Measurements from ENCODE around the gene GALNT9. TPM values are rescaled to one million over a fixed set of nuclear protein-coding genes. Genes with fewer than 3 reads are reported as not detected.

Gene GALNT9
- total RNA-seq, 1 donor from 2014 or later: 0.08 TPM

GRCh38 chr12:132161796-132162507 is 167.4 kb downstream of the GALNT9 start:
- no peak for DNase-seq (ENCODE audit: low read depth)

DNA sequence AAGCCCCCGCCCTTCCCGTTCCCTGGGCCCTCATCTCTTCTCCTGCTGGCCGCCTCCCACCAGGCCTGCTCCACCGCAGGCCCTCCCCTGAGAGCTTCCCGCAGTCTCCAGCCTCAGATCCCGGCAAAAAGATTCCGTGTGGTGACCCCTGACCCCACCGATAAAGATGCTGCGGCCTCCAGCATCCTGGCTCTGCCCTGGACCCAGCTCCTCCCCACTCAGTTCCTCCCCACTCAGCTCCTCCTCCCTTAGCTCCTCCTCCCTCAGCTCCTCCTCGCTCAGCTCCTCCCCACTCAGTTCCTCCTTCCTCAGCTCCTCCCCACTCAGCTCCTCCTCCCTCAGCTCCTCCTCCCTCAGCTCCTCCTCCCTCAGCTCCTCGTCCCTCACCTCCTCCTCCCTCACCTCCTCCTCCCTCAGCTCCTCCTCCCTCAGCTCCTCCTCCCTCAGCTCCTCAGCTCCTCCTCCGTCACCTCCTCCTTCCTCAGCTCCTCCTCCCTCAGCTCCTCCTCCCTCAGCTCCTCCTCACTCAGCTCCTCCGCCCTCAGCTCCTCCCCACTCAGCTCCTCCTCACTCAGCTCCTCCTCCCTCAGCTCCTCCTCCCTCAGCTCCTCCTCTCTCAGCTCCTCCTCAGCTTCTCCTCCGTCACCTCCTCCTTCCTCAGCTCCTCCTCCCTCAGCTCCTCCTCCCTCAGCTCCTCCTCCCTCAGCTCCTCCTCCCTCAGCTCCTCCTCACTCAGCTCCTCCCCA is 168.2 kb downstream of the GALNT9 start:
- DNase-seq (ENCODE audit: low read depth): no peak

DNA sequence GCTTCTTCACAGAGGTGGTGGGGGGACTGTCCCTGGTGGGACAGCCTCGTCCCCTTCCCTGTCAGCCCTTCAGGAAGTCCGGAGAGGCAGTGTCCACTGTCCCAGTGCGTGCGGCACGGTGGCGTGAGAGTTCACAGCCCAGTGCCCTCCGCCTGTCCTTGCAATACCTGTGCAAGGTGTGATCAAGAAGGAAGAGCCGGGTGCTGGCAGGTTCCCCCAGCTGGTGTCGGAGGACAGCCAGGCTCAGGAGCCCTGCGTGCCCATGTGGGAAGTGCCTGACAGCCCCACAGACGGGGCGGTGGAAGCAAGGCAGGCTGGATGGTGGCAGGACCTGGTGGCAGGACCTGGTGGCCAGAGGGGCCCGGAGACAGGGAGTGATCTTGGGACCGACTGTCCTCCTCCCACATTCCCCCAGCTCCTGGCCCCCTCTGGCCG is 168.8 kb downstream of the GALNT9 start:
- DNase-seq (ENCODE audit: low read depth): no peak

DNA sequence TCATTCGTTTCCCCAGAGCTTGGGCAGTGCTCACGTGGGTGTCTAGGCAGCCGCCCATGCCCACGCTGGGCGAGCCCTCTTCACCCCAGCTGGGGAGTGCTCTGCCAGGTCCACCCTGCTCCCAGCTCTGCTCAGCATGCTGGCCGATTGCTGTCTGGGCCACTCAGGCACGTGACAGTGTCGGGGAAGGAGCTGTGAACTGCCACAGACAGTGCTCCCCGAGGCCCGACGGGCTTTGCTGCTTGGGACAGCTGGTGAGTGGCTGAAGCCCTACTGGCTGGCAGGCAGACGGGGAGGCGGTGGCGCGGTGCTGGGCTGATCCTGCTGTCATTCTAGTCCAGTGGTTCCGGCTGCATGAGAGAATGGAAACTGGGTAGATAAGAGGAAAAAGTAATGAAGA is 169.4 kb downstream of the GALNT9 start:
- DNase-seq (ENCODE audit: low read depth): peak; percentile 28

DNA sequence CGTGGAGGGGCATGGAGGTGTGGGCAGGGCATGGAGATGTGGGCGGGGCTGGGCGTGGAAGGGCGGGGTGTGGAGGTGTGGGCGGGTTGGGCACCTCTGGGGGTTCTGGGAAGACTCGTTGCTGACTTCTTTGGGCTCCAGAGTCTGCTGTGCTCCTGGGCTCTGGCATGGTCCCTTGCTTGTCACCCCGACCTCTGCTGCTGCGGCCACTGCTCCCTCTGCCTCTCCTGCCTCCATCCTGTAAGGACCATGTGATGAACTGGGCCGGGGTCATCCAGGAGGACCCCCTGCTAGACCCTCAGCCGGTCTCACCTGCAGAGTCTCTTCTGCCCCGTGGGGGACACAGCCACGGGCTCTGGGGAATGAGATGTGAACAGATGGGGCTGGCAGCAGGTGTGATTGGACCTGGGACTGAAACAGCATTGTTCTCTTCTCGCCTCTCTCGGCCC is 169.8 kb downstream of the GALNT9 start:
- no peak for DNase-seq (ENCODE audit: low read depth)

- no peak for DNase-seq (ENCODE audit: low read depth)
Observed at GRCh38 chr12:132158677-132159554, 170.5 kb downstream of the GALNT9 start.

DNA sequence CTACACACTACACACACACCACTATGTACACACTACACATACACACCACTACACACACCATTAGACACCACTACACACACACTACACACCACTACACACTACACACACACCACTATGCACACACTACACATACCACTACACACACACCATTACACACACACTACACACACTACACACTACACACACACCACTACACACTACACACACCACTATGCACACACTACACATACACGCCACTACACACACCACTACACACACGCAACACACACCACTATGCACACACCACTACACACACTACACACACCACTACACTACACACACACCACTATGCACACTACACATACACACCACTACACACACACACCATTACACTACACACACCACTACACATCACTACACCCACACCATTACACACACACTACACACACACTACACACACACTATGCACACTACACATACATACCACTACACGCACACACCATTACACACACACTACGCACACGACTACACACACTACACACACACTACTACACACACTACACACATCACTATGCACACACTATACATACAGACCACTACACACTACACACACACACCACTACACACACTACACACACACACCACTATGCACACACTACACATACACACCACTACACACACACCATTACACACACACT is 171.5 kb downstream of the GALNT9 start:
- DNase-seq (ENCODE audit: low read depth): no peak

DNA sequence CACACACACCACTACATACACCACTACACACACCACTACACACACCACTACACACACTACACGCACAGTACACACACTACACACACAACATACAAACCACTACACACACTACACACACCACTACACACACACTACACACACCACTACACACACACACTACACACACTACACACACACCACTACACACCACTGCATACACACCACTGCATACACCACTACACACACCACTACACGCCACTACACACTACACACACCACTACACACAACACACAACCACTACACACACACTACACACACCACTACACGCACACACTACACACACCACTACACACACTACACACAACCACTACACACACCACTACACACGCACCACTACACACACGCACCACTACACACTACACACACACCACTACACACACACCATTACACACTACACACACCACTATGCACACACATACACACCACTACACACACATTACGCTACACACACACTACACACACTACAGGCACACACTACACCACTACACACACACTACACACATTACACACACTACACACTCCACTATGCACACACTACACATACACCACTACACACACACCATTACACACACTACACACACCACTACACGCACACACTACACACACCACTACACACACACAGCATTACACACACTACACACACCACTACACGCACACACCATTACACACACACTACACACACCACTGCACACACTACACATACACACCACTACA is 172.6 kb downstream of the GALNT9 start:
- DNase-seq (ENCODE audit: low read depth): no peak

GRCh38 chr12:132155771-132156572 is 173.4 kb downstream of the GALNT9 start:
- DNase-seq (ENCODE audit: low read depth): no peak

GRCh38 chr12:132154941-132155770 is 174.2 kb downstream of the GALNT9 start:
- DNase-seq (ENCODE audit: low read depth): no peak

DNA sequence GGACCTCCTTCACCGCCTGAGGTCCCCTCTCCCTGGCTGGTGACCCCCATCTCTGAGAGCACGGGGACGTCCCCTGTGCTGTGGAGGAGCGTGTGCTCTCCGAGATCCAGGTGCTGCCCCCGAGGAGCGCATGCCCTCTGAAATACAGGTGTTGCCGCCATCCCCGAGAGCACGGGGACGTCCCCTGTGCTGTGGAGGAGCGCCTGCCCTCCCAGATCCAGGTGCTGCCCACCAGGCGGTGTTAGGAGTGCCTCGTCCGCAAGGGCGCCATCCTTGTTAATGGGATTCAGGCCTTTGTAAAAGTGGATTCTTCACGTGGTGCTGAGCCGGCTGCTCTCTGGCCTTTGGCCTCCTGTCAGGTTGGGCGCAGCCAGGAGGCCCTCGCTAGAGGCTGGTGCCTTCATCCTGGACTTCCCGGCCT is 175.0 kb downstream of the GALNT9 start:
- no peak for DNase-seq (ENCODE audit: low read depth)

DNA sequence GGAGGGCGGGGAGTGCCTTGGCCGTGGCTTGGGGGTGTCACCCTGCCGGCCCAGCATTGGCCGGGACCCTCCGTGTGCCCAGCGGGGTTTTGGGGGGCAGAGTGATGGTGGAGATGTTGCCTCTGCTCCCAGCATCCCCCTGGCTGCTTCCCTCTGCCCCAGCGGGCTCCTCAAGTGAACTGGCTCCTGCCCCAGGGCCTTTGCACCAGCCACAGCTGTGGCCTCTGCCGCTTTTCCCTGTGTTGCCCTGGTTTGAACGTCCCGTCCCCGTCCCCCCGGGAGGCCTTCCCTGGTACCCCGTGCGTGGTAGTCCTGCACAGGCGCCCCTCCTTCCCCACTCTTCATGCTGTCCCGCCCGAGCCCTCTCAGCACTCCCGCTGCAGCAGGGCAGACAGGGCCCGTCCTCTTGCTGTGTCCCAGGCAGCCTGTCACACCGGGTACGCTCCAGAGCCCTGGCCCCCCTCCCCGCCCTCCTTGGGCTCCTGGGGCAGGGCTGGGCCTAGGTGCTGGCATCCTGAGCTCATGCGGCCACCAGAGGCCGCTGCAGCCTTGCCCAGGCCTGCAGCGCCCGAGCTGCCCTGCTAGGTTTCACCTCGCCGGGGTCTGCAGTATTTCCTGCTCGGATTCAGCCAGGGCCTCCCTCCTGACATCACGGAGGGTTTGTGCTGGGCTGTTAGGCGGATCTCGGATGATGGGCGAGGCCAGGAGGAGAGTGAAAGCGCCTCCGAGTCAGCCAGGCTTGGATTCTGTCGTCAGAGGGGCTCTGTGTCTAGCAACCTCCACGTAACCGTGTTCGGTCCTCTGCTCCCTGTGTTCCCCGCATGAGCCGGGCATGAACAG is 175.7 kb downstream of the GALNT9 start:
- DNase-seq (ENCODE audit: low read depth): peak; percentile 68

- DNase-seq (ENCODE audit: low read depth): no peak
Observed at GRCh38 chr12:132152953-132153352, 176.4 kb downstream of the GALNT9 start.

- no peak for DNase-seq (ENCODE audit: low read depth)
Observed at GRCh38 chr12:132152411-132152821, 177.0 kb downstream of the GALNT9 start.

DNA sequence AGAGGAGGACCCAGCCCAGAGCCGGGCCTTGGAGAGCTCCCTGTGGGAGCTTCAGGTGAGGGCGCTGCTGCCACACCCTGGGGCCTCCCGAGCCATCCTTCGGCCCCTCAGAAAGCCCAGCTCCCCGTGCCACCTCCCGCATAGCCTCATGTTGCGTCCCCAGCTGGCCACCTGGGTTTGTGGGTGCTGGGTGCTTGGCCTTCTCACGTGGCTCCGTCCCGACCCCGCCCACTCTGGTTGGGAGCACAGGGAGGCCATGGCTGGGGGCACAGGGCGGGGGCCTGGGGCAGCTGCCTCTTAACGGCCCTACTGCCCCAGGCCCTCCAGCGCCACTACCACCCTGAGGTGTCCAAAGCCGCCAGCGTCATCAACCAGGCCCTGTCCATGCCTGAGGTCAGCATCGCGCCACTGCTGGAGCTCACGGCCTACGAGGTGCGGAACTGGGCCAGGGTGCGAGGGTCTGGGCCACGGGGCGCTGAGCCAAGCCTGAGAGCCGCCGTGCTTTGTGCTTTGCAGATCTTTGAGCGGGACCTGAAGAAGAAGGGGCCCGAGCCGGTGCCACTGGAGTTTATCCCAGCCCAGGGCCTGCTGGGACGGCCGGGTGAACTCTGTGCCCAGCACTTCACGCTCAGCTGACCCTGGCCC is 177.5 kb downstream of the GALNT9 start:
- no peak for DNase-seq (ENCODE audit: low read depth)

DNA sequence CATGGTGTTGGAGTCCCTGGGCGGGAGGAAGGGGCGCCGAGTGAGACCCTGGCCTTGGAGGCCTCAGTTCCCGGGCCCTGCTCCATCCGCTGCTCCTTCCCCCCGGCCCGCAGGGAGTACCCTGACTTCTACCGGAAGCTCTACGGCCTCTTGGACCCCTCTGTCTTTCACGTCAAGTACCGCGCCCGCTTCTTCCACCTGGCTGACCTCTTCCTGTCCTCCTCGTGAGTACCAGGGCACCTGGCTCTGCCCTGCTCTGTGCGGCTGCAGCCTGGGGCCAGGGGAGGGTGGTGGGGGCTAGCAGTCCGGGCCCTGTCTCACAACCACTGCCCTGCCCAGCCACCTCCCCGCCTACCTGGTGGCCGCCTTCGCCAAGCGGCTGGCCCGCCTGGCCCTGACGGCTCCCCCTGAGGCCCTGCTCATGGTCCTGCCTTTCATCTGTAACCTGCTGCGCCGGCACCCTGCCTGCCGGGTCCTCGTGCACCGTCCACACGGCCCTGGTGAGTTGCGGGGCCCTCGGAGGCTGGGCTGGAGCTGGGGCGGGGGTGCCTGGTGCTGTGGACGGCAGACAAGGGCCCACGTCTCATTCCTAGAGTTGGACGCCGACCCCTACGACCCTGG is 178.1 kb downstream of the GALNT9 start:
- no peak for DNase-seq (ENCODE audit: low read depth)

DNA sequence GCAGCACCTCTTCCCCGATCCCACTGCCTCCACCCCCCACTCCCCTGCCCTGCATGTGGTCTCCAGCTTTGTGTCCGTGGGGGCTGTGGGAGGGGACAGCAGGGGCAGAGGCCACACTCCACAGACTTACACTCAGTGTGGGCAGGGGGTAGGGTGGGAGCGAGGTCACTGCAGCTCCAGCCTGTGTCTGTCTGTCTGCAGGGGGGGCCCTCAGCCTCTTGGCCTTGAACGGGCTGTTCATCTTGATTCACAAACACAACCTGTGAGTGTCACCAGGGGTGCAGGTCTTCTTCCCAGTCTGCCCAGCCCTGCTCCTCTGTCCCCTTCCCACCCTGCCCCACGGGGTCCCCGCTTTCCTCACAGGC is 178.6 kb downstream of the GALNT9 start:
- DNase-seq (ENCODE audit: low read depth): no peak
